Uterus (tissue), 2 donors: ENCODE measurements around the gene CCDC93.

ENCODE experiments used
- POLR2A ChIP-seq, 2 donors: fragments of 450-650 bp; IDR thresholded peaks; one replicate each; pipeline ENCODE4 v1.6.1; 2016; ENCODE audit warnings: antibody characterized with exemption in 2 of 2, mild to moderate bottlenecking in 1 of 2, moderate library complexity in 1 of 2
- TF ChIP-seq, protein P1 (sequence below), 4 experiments: fragments of 200-600 bp in 2 of 4; fragments of 450-650 bp in 2 of 4; sonication (generic) in 2 of 4; IDR thresholded peaks; one replicate each; pipeline ENCODE4 v1.5.1; 2016 to 2019; ENCODE audit warnings: antibody characterized with exemption in 4 of 4, mild to moderate bottlenecking in 2 of 4, moderate library complexity in 1 of 4

DNA sequence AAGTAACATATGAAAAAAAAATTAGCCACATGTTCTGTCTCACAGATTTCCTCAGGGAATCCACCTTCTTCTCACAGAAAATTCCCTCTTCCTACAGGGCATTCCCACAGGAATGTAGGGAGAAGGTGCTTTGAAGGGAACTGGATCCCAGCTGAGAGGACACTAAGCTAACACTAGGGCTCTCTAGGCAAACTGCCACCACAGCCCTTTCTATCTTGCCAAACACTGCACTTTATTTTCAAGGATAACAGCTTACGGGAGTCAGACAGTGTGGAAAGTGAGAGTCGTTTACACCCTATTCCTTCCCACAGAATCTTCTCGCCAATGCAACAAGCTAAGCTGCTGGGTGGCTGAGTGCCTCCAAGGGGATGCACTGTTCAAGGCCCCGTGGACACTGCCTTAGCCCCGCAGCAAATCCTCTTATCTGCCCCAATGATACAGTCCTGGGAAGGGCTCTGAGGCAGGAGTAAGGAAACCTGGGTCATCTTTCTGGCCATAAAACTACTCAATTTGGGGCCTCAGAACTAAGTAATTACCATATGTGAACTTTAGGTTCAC, 76.9 kb downstream of the CCDC93 start:
- TF ChIP-seq, protein P1, sequence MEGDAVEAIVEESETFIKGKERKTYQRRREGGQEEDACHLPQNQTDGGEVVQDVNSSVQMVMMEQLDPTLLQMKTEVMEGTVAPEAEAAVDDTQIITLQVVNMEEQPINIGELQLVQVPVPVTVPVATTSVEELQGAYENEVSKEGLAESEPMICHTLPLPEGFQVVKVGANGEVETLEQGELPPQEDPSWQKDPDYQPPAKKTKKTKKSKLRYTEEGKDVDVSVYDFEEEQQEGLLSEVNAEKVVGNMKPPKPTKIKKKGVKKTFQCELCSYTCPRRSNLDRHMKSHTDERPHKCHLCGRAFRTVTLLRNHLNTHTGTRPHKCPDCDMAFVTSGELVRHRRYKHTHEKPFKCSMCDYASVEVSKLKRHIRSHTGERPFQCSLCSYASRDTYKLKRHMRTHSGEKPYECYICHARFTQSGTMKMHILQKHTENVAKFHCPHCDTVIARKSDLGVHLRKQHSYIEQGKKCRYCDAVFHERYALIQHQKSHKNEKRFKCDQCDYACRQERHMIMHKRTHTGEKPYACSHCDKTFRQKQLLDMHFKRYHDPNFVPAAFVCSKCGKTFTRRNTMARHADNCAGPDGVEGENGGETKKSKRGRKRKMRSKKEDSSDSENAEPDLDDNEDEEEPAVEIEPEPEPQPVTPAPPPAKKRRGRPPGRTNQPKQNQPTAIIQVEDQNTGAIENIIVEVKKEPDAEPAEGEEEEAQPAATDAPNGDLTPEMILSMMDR (IDR thresholded peaks at IDR 0.05) = no peak
- no peak for TF ChIP-seq POLR2A (IDR thresholded peaks at IDR 0.05)
